ENCODE results near the gene ADGRG1.
"Not testable (repeated sequence)": the region's sequence is repeated elsewhere in the genome, so short reads cannot be mapped to it uniquely, and the experiment has no call there.

The ADGRG1 gene

GRCh38 chr16:57670196-57670595 is 41.8 kb downstream of the ADGRG1 start:
- in situ Hi-C loops (cut with HindIII; ENCODE audit: low sequenced_read_pairs): no loop called here
- DNase-seq (ENCODE audit: low read depth): no peak
- no peak for TF ChIP-seq CTCF (IDR thresholded peaks at IDR 0.05; ENCODE audit: low read depth, low read length, missing control alignments)
- no peak overlapping the region for H3K4me3 ChIP-seq (ENCODE audit: low read depth, low read length)

GRCh38 chr16:57671451-57671850 is 43.0 kb downstream of the ADGRG1 start:
- DNase-seq (ENCODE audit: low read depth); H3K4me3 ChIP-seq (ENCODE audit: low read depth, low read length); in situ Hi-C loops (cut with HindIII; ENCODE audit: low sequenced_read_pairs): not testable (repeated sequence)

- in situ Hi-C loops (cut with HindIII; ENCODE audit: low sequenced_read_pairs): no loop called here
- H3K4me3 ChIP-seq (ENCODE audit: low read depth, low read length): no peak overlapping the region
- no peak for TF ChIP-seq CTCF (IDR thresholded peaks at IDR 0.05; ENCODE audit: low read depth, low read length, missing control alignments)
- no peak for DNase-seq (ENCODE audit: low read depth)
These were observed 44.0 kb downstream of the ADGRG1 start for GRCh38 chr16:57672416-57672815.

GRCh38 chr16:57672824-57673223 is 44.4 kb downstream of the ADGRG1 start:
- in situ Hi-C loops (cut with HindIII; ENCODE audit: low sequenced_read_pairs): no loop called here
- no peak for TF ChIP-seq CTCF (IDR thresholded peaks at IDR 0.05; ENCODE audit: low read depth, low read length, missing control alignments)
- no peak for DNase-seq (ENCODE audit: low read depth)

GRCh38 chr16:57675741-57676551 is 47.5 kb downstream of the ADGRG1 start:
- DNase-seq (ENCODE audit: low read depth): no peak
- TF ChIP-seq CTCF (IDR thresholded peaks at IDR 0.05; ENCODE audit: low read depth, low read length, missing control alignments): no peak
- H3K4me3 ChIP-seq (ENCODE audit: low read depth, low read length): no peak overlapping the region
- in situ Hi-C loops (cut with HindIII; ENCODE audit: low sequenced_read_pairs): no loop called here

More at GRCh38 chr16:57672824-57673223, 44.4 kb downstream of the ADGRG1 start:
- H3K4me3 ChIP-seq (ENCODE audit: low read depth, low read length): no peak overlapping the region

- in situ Hi-C loops (cut with HindIII; ENCODE audit: low sequenced_read_pairs): no loop called here
- no peak overlapping the region for H3K4me3 ChIP-seq (ENCODE audit: low read depth, low read length)
- no peak for TF ChIP-seq CTCF (IDR thresholded peaks at IDR 0.05; ENCODE audit: low read depth, low read length, missing control alignments)
- no peak for DNase-seq (ENCODE audit: low read depth)
These were observed 48.2 kb downstream of the ADGRG1 start for GRCh38 chr16:57676553-57677085.
